HCT116 (cell line): ENCODE data around the gene KRT78. TPM values are rescaled to one million over a fixed set of nuclear protein-coding genes. Genes with fewer than 3 reads are reported as not detected.

Source experiments
- ATAC-seq: fragments of 200-7000 bp; cut with Tn5 transposase; 2 replicates; pipeline ENCODE4 v1.9.1; 2020; ENCODE audit warnings: mild to moderate bottlenecking, moderate library complexity
- BruUV-seq: library from RNA; stranded (reverse); fragments of 400-500 nt; replicated peaks from 2 replicates; lab custom pipeline; 2021; lab: Mats Ljungman, UMichigan
- CTCF ChIA-PET: fragments of 300-600 bp; sonication (Branson Sonifier 250); formaldehyde crosslinking; loops from one replicate; lab custom pipeline; 2021; ENCODE audit warnings: antibody characterized with exemption; lab: Charles Lee
- POLR2A ChIA-PET: fragments of 300-600, 350-600 bp; sonication (Branson Sonifier 250); formaldehyde crosslinking; loops from one replicate; lab custom pipeline; 2021; ENCODE audit warnings: antibody characterized with exemption; lab: Charles Lee
- RAD21 ChIA-PET, 2 experiments: fragments of 300-600 bp; sonication (Branson Sonifier 250); formaldehyde crosslinking; loops; one replicate each; lab custom pipeline; 2023; ENCODE audit warnings: low total read pairs in 2 of 2; ENCODE audit not compliant: uncharacterized antibody in 2 of 2, unreplicated experiment in 2 of 2, low non-redundant PET in 1 of 2; lab: Charles Lee
- DNase-seq: peaks from one replicate; pipeline ENCODE4 v3.0.0-alpha.2; 2010; ENCODE audit warnings: low read depth, low spot score
- H2AFZ ChIP-seq: fragments of 200-600 bp; shearing (Covaris generic), sonication (generic); 2 replicates; pipeline ENCODE4 v1.6.1; 2017; ENCODE audit warnings: low read depth, mixed run types, mixed read lengths, antibody characterized with exemption, low read length; ENCODE audit not compliant: poor library complexity, severe bottlenecking
- H3K27ac ChIP-seq: 2 replicates; pipeline ENCODE4 v1.5.1; 2012; ENCODE audit warnings: low read depth, low read length
- H3K27me3 ChIP-seq: fragments of 200-600 bp; sonication (generic); 2 replicates; pipeline ENCODE4 v1.6.1; 2016; ENCODE audit warnings: mixed run types, low read length, mixed read lengths; ENCODE audit not compliant: insufficient read depth
- H3K36me3 ChIP-seq, 2 experiments: fragments of 200-500 bp in 1 of 2; fragments of 200-600 bp in 1 of 2; sonication (Bioruptor generic) in 1 of 2; sonication (generic) in 1 of 2; 2 replicates each; pipeline versions ENCODE4 v1.5.1 to v1.6.1; 2014 to 2016; ENCODE audit warnings: low read length in 2 of 2, inconsistent platforms in 1 of 2, mixed read lengths in 1 of 2, mixed run types in 1 of 2; ENCODE audit not compliant: insufficient read depth in 2 of 2, control insufficient read depth in 1 of 2
- H3K4me1 ChIP-seq, 2 experiments: fragments of 200-600 bp in 1 of 2; sonication (generic) in 1 of 2; 2 replicates each; pipeline versions ENCODE4 v1.5.1 to v1.6.1; 2012 to 2017; ENCODE audit warnings: low read length in 2 of 2, inconsistent platforms in 1 of 2, mild to moderate bottlenecking in 1 of 2, mixed read lengths in 1 of 2, mixed run types in 1 of 2, moderate library complexity in 1 of 2; ENCODE audit not compliant: insufficient read depth in 2 of 2, control insufficient read depth in 1 of 2
- H3K4me2 ChIP-seq: fragments of 200-600 bp; sonication (generic); 2 replicates; pipeline ENCODE4 v1.6.1; 2017; ENCODE audit warnings: mixed run types, low read length, mixed read lengths
- H3K4me3 ChIP-seq, 2 experiments: fragments of 200-600 bp in 1 of 2; sonication (generic) in 1 of 2; replicated peaks in 1 of 2; 2 replicates each; pipeline ENCODE4 v1.5.1; 2011 to 2016; ENCODE audit warnings: low read length in 2 of 2, control low read depth in 1 of 2, low read depth in 1 of 2, mild to moderate bottlenecking in 1 of 2, mixed read lengths in 1 of 2, mixed run types in 1 of 2
- H3K79me2 ChIP-seq: fragments of 200-600 bp; sonication (generic); 2 replicates; pipeline ENCODE4 v1.6.1; 2017; ENCODE audit warnings: mild to moderate bottlenecking, mixed run types, low read length, moderate library complexity, mixed read lengths; ENCODE audit not compliant: insufficient read depth
- H3K9ac ChIP-seq: fragments of 200-600 bp; sonication (generic); 2 replicates; pipeline ENCODE4 v1.6.1; 2016; ENCODE audit warnings: low read length, mixed read lengths
- H3K9me2 ChIP-seq: fragments of 200-600 bp; sonication (generic), shearing (Covaris generic); 2 replicates; pipeline ENCODE4 v1.6.1; 2017; ENCODE audit warnings: mixed run types, mild to moderate bottlenecking, moderate library complexity; ENCODE audit not compliant: insufficient read depth
- H3K9me3 ChIP-seq, 2 experiments: fragments of 200-500 bp in 1 of 2; fragments of 200-600 bp in 1 of 2; sonication (Bioruptor generic) in 1 of 2; sonication (generic) in 1 of 2; 2 replicates each; pipeline ENCODE4 v1.6.1; 2014 to 2017; ENCODE audit warnings: low read length in 2 of 2, mixed read lengths in 2 of 2, inconsistent platforms in 1 of 2, low read depth in 1 of 2, mild to moderate bottlenecking in 1 of 2, mixed run types in 1 of 2, moderate library complexity in 1 of 2; ENCODE audit not compliant: control insufficient read depth in 1 of 2, insufficient read depth in 1 of 2
- H4K20me1 ChIP-seq: fragments of 200-600 bp; sonication (generic), shearing (Covaris generic); 2 replicates; pipeline ENCODE4 v1.6.1; 2017; ENCODE audit warnings: mixed run types, mild to moderate bottlenecking, moderate library complexity; ENCODE audit not compliant: insufficient read depth
- CBX3 ChIP-seq: IDR thresholded peaks from 2 replicates; pipeline ENCODE4 v1.6.1; 2012; ENCODE audit warnings: low read depth
- CTCF ChIP-seq, 3 experiments: fragments of 200-600 bp in 1 of 3; sonication (generic) in 1 of 3; IDR thresholded peaks in 2 of 3; conservative IDR thresholded peaks in 1 of 3; 2 replicates each; pipeline ENCODE4 v1.5.1; 2012 to 2017; ENCODE audit warnings: low read depth in 2 of 3, low read length in 2 of 3, antibody characterized with exemption in 1 of 3, borderline replicate concordance in 1 of 3, control low read depth in 1 of 3, mild to moderate bottlenecking in 1 of 3, mixed read lengths in 1 of 3, mixed run types in 1 of 3, moderate library complexity in 1 of 3; ENCODE audit not compliant: insufficient read depth in 1 of 3
- ELF1 ChIP-seq: IDR thresholded peaks from 2 replicates; pipeline ENCODE4 v1.6.1; 2012; ENCODE audit warnings: low read depth, borderline replicate concordance
- EZH2 ChIP-seq: fragments of 200-600 bp; sonication (generic); IDR thresholded peaks from 2 replicates; pipeline ENCODE4 v1.6.1; 2017; ENCODE audit warnings: antibody characterized with exemption, mixed run types
- EZH2phosphoT487 ChIP-seq: fragments of 200-600 bp; IDR thresholded peaks from 2 replicates; pipeline ENCODE4 v1.6.1; 2018; ENCODE audit warnings: antibody characterized with exemption, borderline replicate concordance
- FOSL1 ChIP-seq: IDR thresholded peaks from 2 replicates; pipeline ENCODE4 v1.6.1; 2012; ENCODE audit warnings: low read depth
- JUND ChIP-seq: IDR thresholded peaks from 2 replicates; pipeline ENCODE4 v1.6.1; 2012
- POLR2AphosphoS5 ChIP-seq: IDR thresholded peaks from 2 replicates; pipeline ENCODE4 v1.6.1; 2011; ENCODE audit warnings: mild to moderate bottlenecking, low read depth, low read length, moderate library complexity
- RAD21 ChIP-seq: IDR thresholded peaks from 2 replicates; pipeline ENCODE4 v1.6.1; 2012; ENCODE audit warnings: low read depth, mild to moderate bottlenecking
- REST ChIP-seq: IDR thresholded peaks from 2 replicates; pipeline ENCODE4 v1.6.1; 2012; ENCODE audit warnings: low read depth
- SIN3A ChIP-seq: IDR thresholded peaks from 2 replicates; pipeline ENCODE4 v1.6.1; 2012; ENCODE audit warnings: low read depth
- SP1 ChIP-seq: IDR thresholded peaks from 2 replicates; pipeline ENCODE4 v1.6.1; 2012; ENCODE audit warnings: low read depth
- SRF ChIP-seq: IDR thresholded peaks from 2 replicates; pipeline ENCODE4 v1.6.1; 2012; ENCODE audit warnings: low read depth
- TCF7L2 ChIP-seq: IDR thresholded peaks from 2 replicates; pipeline ENCODE4 v1.7.0; 2011; ENCODE audit warnings: borderline replicate concordance, inconsistent platforms; ENCODE audit not compliant: insufficient read depth, insufficient read length; ENCODE audit errors: extremely low read depth
- YY1 ChIP-seq: IDR thresholded peaks from 2 replicates; pipeline ENCODE4 v1.6.1; 2011; ENCODE audit warnings: low read length, low read depth, moderate library complexity, mild to moderate bottlenecking; ENCODE audit not compliant: insufficient replicate concordance; ENCODE audit errors: extremely low read depth
- ZBTB33 ChIP-seq: IDR thresholded peaks from 2 replicates; pipeline ENCODE4 v1.6.1; 2011; ENCODE audit warnings: mild to moderate bottlenecking, low read length, moderate library complexity; ENCODE audit not compliant: insufficient replicate concordance; ENCODE audit errors: extremely low read depth
- ZFX ChIP-seq: fragments of 450-650 bp; IDR thresholded peaks from 2 replicates; pipeline ENCODE4 v1.6.1; 2017
- ZNF274 ChIP-seq: fragments of 200-500 bp; sonication (Bioruptor generic); IDR thresholded peaks from 2 replicates; pipeline ENCODE4 v1.6.1; 2014; ENCODE audit warnings: mild to moderate bottlenecking, low read depth, low read length, inconsistent platforms
- intact Hi-C: fragments of 100-400 bp; cut with micrococcal nuclease; formaldehyde crosslinking; loops from 2 replicates; pipeline ENCODE4 v1.10.0; 2022
- total RNA-seq: library from RNA; stranded (reverse); gene quantifications from one replicate; pipeline ENCODE4 v1.2.1, GENCODE V29; 2021; ENCODE audit not compliant: unreplicated experiment

The KRT78 gene
- total RNA-seq, 1 experiment from 2014 or later: not detected

GRCh38 chr12:52800259-52800917, 48.4 kb downstream of the KRT78 start:
- Histone ChIP-seq H3K36me3 (no peaks in the 10 kb centered on the region), H3K9me2 (no peaks in the 10 kb centered on the region)
- DNase-seq: no peak
- TF ChIP-seq YY1 (no peak), ZFX (no peak), EZH2 (no peak), ELF1 (no peak), JUND (no peak), SRF (no peak), SP1 (no peak), ZBTB33 (no peak), ZNF274 (no peak), FOSL1 (no peak), CTCF (IDR thresholded peaks at IDR 0.05 in 2 of 3, conservative IDR thresholded peaks at IDR 0.05 in 1 of 3; ENCODE audit: borderline replicate concordance in 1 of 3, insufficient read depth in 1 of 3, low read depth in 2 of 3, low read length in 2 of 3) (no peak), SIN3A (no peak), CBX3 (no peak), TCF7L2 (no peak), EZH2phosphoT487 (no peak), POLR2AphosphoS5 (no peak), REST (no peak), RAD21 (no peak)
- TF ChIP-seq, all 23 proteins: peak for 0
- Histone ChIP-seq H4K20me1 (no peaks in the 10 kb centered on the region), H2AFZ (no peak overlapping the region), H3K9me3 (no peaks in the 10 kb centered on the region), H3K9ac (no peak overlapping the region), H3K4me2 (no peak overlapping the region), H3K4me1 (peaks cover 8 to 39% of the 10 kb centered on the region in 2 experiments; a peak in 3 of 4 replicates), H3K27ac (no peak overlapping the region), H3K4me3 (no peak overlapping the region), H3K27me3 (no peaks in the 10 kb centered on the region), H3K79me2 (no peaks in the 10 kb centered on the region)
- ChIA-PET POLR2A (no interaction called here), RAD21 (no interaction called here), CTCF (no interaction called here)
- intact Hi-C loops: no loop called here
- no peak for ATAC-seq
- no TSS peak for BruUV-seq
